Measurements from ENCODE around the gene DOCK9. TPM values are rescaled to one million over a fixed set of nuclear protein-coding genes. Genes with fewer than 3 reads are reported as not detected.

Gene DOCK9
- total and polyA plus RNA-seq, 9 of the 15 experiments (the other 6 are each of a cell fraction or from before 2014, with no cell fraction given) = 3.5 to 25.3 (median 16.7) TPM

DNA sequence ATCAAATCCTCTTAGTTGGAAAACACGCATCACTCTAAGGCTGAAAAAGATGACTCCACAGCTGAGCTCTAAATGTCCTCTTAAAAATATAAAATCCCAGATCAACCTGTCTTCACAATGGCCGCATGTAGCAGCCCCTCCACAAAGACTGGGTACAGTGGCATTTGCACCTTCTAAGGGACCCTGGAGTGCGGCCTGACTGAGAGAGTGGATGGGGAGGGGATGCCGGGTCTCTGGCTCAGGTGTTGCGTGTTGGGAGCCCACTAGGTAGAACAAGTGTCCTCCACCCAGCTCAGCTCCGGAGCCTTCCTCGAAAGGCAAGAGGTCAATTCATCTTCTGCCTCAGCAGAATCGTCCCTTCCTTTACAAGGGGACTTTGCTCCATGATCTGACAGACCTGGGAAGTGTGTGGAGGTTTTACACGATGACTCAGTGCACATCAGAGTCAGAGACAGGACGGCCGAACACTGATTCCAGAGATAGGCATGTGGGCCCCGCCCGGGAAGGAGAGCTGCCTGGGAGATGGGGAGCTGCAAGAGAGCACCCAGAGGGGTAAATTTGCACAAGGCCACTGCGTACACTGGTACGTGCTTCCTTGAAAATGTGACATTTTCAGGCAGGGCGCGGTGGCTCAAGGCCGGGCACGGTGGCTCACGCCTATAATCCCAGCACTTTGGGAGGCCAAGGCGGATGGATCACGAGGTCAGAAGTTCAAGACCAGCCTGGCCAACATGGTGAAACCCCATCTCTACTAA is 201.8 kb downstream of the DOCK9 start:
- Histone ChIP-seq H4K20me1 (replicated peaks; ENCODE audit: control insufficient read depth, insufficient read depth, low read length) (no peaks in the 10 kb centered on the region), H2AFZ (ENCODE audit: low read depth, low read length) (no peak overlapping the region), H3K4me1 (replicated peaks in 1 of 2; ENCODE audit: control insufficient read depth in 2 of 2, insufficient read depth in 2 of 2, low read length in 2 of 2) (peaks cover 0 to 5% of the 10 kb centered on the region in 2 experiments; a peak in 2 of 5 replicates), H3K9ac (ENCODE audit: insufficient read depth in 1 of 2, low read depth in 2 of 2, low read length in 2 of 2) (no peak overlapping the region), H3K9me3 (replicated peaks; ENCODE audit: control insufficient read depth, insufficient read depth, low read depth, low read length) (no peaks in the 10 kb centered on the region), H3K9me1 (ENCODE audit: control insufficient read depth, insufficient read depth, low read length) (no peaks in the 10 kb centered on the region), H3K36me3 (ENCODE audit: control insufficient read depth, insufficient read depth, low read length) (no peaks in the 10 kb centered on the region), H3K4me3 (no peak overlapping the region), H3K27me3 (ENCODE audit: control insufficient read depth in 2 of 2, insufficient read depth in 2 of 2, low read length in 2 of 2) (peaks cover 12 to 58% of the 10 kb centered on the region in 2 experiments), H3K4me2 (ENCODE audit: insufficient read depth, low read length) (no peak overlapping the region), H3K79me2 (ENCODE audit: control insufficient read depth, insufficient read depth, low read length) (no peaks in the 10 kb centered on the region), H3K27ac (ENCODE audit: extremely low read depth, low read depth, low read length) (no peak overlapping the region)
- WGBS (ENCODE audit: insufficient coverage, low coverage, missing lambda C conversion rate) = 0% methylated on average over 15 of the region's 22 CpGs
- peak; percentile 68 for ATAC-seq
- no TSS peak for BruUV-seq (replicated peaks)
- no peak for TF ChIP-seq TAL1 (IDR thresholded peaks at IDR 0.05)
- TF ChIP-seq TSC22D4 (tag; IDR thresholded peaks at IDR 0.05) = no peak
- TF ChIP-seq, protein P1, sequence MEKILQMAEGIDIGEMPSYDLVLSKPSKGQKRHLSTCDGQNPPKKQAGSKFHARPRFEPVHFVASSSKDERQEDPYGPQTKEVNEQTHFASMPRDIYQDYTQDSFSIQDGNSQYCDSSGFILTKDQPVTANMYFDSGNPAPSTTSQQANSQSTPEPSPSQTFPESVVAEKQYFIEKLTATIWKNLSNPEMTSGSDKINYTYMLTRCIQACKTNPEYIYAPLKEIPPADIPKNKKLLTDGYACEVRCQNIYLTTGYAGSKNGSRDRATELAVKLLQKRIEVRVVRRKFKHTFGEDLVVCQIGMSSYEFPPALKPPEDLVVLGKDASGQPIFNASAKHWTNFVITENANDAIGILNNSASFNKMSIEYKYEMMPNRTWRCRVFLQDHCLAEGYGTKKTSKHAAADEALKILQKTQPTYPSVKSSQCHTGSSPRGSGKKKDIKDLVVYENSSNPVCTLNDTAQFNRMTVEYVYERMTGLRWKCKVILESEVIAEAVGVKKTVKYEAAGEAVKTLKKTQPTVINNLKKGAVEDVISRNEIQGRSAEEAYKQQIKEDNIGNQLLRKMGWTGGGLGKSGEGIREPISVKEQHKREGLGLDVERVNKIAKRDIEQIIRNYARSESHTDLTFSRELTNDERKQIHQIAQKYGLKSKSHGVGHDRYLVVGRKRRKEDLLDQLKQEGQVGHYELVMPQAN (IDR thresholded peaks at IDR 0.05; ENCODE audit: borderline replicate concordance) = no peak
- TF ChIP-seq ZNF830 (CRISPR knock-in tag; IDR thresholded peaks at IDR 0.05) = no peak
- TF ChIP-seq FOSL1 (tag; conservative IDR thresholded peaks at IDR 0.05) = peak; percentile 57; the same call in 1 of the 2 replicates
- TF ChIP-seq ZNF12 (CRISPR knock-in tag; IDR thresholded peaks at IDR 0.05) = peak; percentile 83
- no peak for TF ChIP-seq HES1 (IDR thresholded peaks at IDR 0.05; ENCODE audit: low read depth)
- TF ChIP-seq JUND (IDR thresholded peaks at IDR 0.05; ENCODE audit: borderline replicate concordance, low read depth, low read length) = peak; percentile 68; the same call in 1 of the 2 replicates
- TF ChIP-seq JUND (tag; IDR thresholded peaks at IDR 0.05; ENCODE audit: borderline replicate concordance, low read depth, low read length) = no peak; the same call in 2 of the 3 replicates
- peak; percentile 23; the same call in 1 of the 2 replicates for TF ChIP-seq GATA2 (CRISPR knock-in tag; IDR thresholded peaks at IDR 0.05)
- TF ChIP-seq, protein P2, sequence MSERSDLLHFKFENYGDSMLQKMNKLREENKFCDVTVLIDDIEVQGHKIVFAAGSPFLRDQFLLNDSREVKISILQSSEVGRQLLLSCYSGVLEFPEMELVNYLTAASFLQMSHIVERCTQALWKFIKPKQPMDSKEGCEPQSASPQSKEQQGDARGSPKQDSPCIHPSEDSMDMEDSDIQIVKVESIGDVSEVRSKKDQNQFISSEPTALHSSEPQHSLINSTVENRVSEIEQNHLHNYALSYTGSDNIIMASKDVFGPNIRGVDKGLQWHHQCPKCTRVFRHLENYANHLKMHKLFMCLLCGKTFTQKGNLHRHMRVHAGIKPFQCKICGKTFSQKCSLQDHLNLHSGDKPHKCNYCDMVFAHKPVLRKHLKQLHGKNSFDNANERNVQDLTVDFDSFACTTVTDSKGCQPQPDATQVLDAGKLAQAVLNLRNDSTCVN (CRISPR knock-in tag; IDR thresholded peaks at IDR 0.05) = no peak
- TF ChIP-seq, protein P3, sequence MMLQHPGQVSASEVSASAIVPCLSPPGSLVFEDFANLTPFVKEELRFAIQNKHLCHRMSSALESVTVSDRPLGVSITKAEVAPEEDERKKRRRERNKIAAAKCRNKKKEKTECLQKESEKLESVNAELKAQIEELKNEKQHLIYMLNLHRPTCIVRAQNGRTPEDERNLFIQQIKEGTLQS (IDR thresholded peaks at IDR 0.05) = peak; percentile 24; the same call in 1 of the 2 replicates
- TF ChIP-seq, protein P3 (CRISPR knock-in tag; conservative IDR thresholded peaks at IDR 0.05) = no peak
- no peak for TF ChIP-seq CHD1 (IDR thresholded peaks at IDR 0.05; ENCODE audit: low read length)
- CTCF ChIA-PET (ENCODE audit: low intra/inter-chr PET ratio) = no interaction called here
- DNase-seq (ENCODE audit: extremely low read depth in 1 of 4, low spot score in 3 of 4) = peak; percentile 15 to 35 (median 25)
- in situ Hi-C loops (cut with MboI) = no loop called here
- intact Hi-C loops (cut with micrococcal nuclease) = no loop called here
- no peak for FAIRE-seq
- POLR2A ChIA-PET = interaction anchor here (0.6 kb wide), 1 partner anchor 154 kb away, joined by 3 read pairs; no protein-coding TSS in a partner anchor

Data from K562 (cell line).